Liver (tissue), 3 donors: ENCODE data around the gene CRIP1.

Experiments
- CTCF ChIP-seq: fragments of 150-350 bp; IDR thresholded peaks from 2 replicates; pipeline ENCODE4 v1.5.1; 2017; ENCODE audit warnings: improper control_type of control experiment, low read depth, low read length; ENCODE audit not compliant: missing input control
- RXRA ChIP-seq, 2 donors: IDR thresholded peaks; 2 replicates each; pipeline ENCODE4 v1.6.1; 2017 to 2018; ENCODE audit warnings: antibody characterized with exemption in 2 of 2, mild to moderate bottlenecking in 1 of 2
- donor health status: healthy.
- donor health status: healthy.

- TF ChIP-seq CTCF (no peak), RXRA (IDR thresholded peaks at IDR 0.05) (no peak)
These were observed 13.5 kb downstream of the CRIP1 start for GRCh38 chr14:105500036-105500725.
